ENCODE results near the gene RPS2. TPM values are rescaled to one million over a fixed set of nuclear protein-coding genes. Genes with fewer than 3 reads are reported as not detected.

The RPS2 gene
- total and polyA plus RNA-seq, 2 of the 8 experiments (the other 6 are each of a cell fraction or from before 2014, with no cell fraction given) = 4,042 to 16,783 TPM

GRCh38 chr16:1998852-1999801, 34.5 kb upstream of the RPS2 start:
- H3K79me1 ChIP-seq (ENCODE audit: low read depth, low read length) = no peaks in the 10 kb centered on the region
- no peak overlapping the region for H2AK5ac ChIP-seq (ENCODE audit: low read depth, low read length)
- no peak overlapping the region for H3K9ac ChIP-seq (replicated peaks in 1 of 4; ENCODE audit: extremely low read depth in 1 of 4, low read depth in 3 of 4, low read length in 3 of 4)
- H3K23ac ChIP-seq (ENCODE audit: insufficient read length) = no peak overlapping the region
- no peak overlapping the region for H3K27ac ChIP-seq (ENCODE audit: low read depth, low read length)
- no peak overlapping the region for H2BK15ac ChIP-seq (ENCODE audit: low read length)
- H4K20me1 ChIP-seq (replicated peaks in 1 of 2; ENCODE audit: control insufficient read depth in 1 of 2, insufficient read depth in 2 of 2, low read length in 2 of 2) = peaks cover 12 to 32% of the 10 kb centered on the region in 2 experiments
- H2BK20ac ChIP-seq (ENCODE audit: low read length) = no peak overlapping the region
- H2BK120ac ChIP-seq (replicated peaks; ENCODE audit: low read depth, low read length) = no peak overlapping the region
- no peaks in the 10 kb centered on the region for H3K23me2 ChIP-seq (ENCODE audit: low read depth, low read length)
- no peaks in the 10 kb centered on the region for H3K27me3 ChIP-seq (replicated peaks in 1 of 4; ENCODE audit: control insufficient read depth in 3 of 4, extremely low read depth in 1 of 4, insufficient read depth in 3 of 4, low read length in 3 of 4)
- H4K8ac ChIP-seq (ENCODE audit: extremely low read depth, insufficient read depth, low read length) = no peak overlapping the region
- FAIRE-seq (no peak), DNase-seq (ENCODE audit: low read depth in 1 of 2, low spot score in 2 of 2) (no peak)
- H3K36me3 ChIP-seq (ENCODE audit: control insufficient read depth in 2 of 4, insufficient read depth in 4 of 4, low read length in 3 of 4) = peaks cover 24 to 52% (median 42%) of the 10 kb centered on the region in 4 experiments
- H3K14ac ChIP-seq (ENCODE audit: insufficient read length) = no peak overlapping the region
- peaks cover 0 to 4% (median 1%) of the 10 kb centered on the region in 4 experiments; a peak in 5 of 7 replicates for H3K4me1 ChIP-seq (replicated peaks in 1 of 4; ENCODE audit: control insufficient read depth in 3 of 4, insufficient read depth in 4 of 4, low read length in 3 of 4)
- H4K91ac ChIP-seq (replicated peaks; ENCODE audit: insufficient read length, low read length) = no peak overlapping the region
- H3K4me2 ChIP-seq (ENCODE audit: insufficient read depth in 1 of 2, low read depth in 2 of 2, low read length in 2 of 2) = no peak overlapping the region
- no peaks in the 10 kb centered on the region for H3K9me3 ChIP-seq (ENCODE audit: insufficient read depth in 2 of 2, low read depth in 1 of 2, low read length in 1 of 2)
- POLR2A ChIA-PET (ENCODE audit: partially characterized antibody) = interaction anchor here (2.1 to 28.2 kb wide), 4 partner anchors 20 to 156 kb away, joined by 5 to 736 read pairs (median 8); partner anchors contain the start of genes NDUFB10, RNF151, RPS2 and TBL3
- no peak overlapping the region for H3K56ac ChIP-seq (replicated peaks; ENCODE audit: insufficient read length, low read depth, low read length)
- no peak overlapping the region for H3K4me3 ChIP-seq (ENCODE audit: extremely low read depth in 1 of 4, insufficient read depth in 2 of 4, low read depth in 3 of 4, low read length in 4 of 4)
- H4K5ac ChIP-seq (ENCODE audit: insufficient read length, low read depth, low read length) = no peak overlapping the region
- H2BK12ac ChIP-seq (ENCODE audit: low read depth, low read length) = no peak overlapping the region
- WGBS, 2 experiments (ENCODE audit: extremely low coverage in 1 of 2, insufficient coverage in 1 of 2, insufficient read length in 1 of 2, insufficient replicate concordance in 2 of 2, low coverage in 1 of 2, low lambda C conversion rate in 2 of 2, missing lambda C conversion rate in 1 of 2) = 94% methylated on average over 22 of the region's 39 CpGs; no CpG with 5 or more reads in 1 of the 2 experiments
- H3K79me2 ChIP-seq (ENCODE audit: control insufficient read depth in 1 of 2, insufficient read depth in 2 of 2, low read length in 2 of 2) = peaks cover 0 to 8% of the 10 kb centered on the region in 2 experiments; a peak in 1 of 4 replicates
- H3K18ac ChIP-seq (ENCODE audit: extremely low read depth, low read length) = no peak overlapping the region
- CTCF ChIA-PET (ENCODE audit: partially characterized antibody) = interaction anchor here (1.1 to 2.8 kb wide), 3 partner anchors 14 to 141 kb away, joined by 3 to 8 read pairs (median 6); no protein-coding TSS in a partner anchor
- no peak overlapping the region for H3K4ac ChIP-seq (replicated peaks; ENCODE audit: insufficient read length, low read depth, low read length)
- H2BK5ac ChIP-seq (ENCODE audit: low read depth, low read length) = no peak overlapping the region; the same call in 1 of the 2 replicates
- H2AFZ ChIP-seq (ENCODE audit: low read length) = no peak overlapping the region
- TF ChIP-seq PHF8 (conservative IDR thresholded peaks at IDR 0.05; ENCODE audit: low read depth, low read length) (no peak), SIN3A (conservative IDR thresholded peaks at IDR 0.05 in 1 of 2, IDR thresholded peaks at IDR 0.05 in 1 of 2; ENCODE audit: low read depth in 1 of 2, low read length in 2 of 2) (no peak), TBP (IDR thresholded peaks at IDR 0.05; ENCODE audit: low read depth, low read length) (no peak), ZNF274 (IDR thresholded peaks at IDR 0.05; ENCODE audit: borderline replicate concordance, extremely low read depth, low read length) (no peak), GTF2F1 (IDR thresholded peaks at IDR 0.05; ENCODE audit: borderline replicate concordance, low read depth, low read length) (no peak), CTCF (IDR thresholded peaks at IDR 0.05; ENCODE audit: control extremely low read depth in 1 of 3, insufficient read depth in 1 of 3, low read depth in 1 of 3, low read length in 3 of 3) (no peak), MAFK (IDR thresholded peaks at IDR 0.05; ENCODE audit: low read depth, low read length) (no peak)

All from H1 (cell line).